HG02840 (cell line): Measurements from ENCODE around the gene TNS1.

Experiments
- ATAC-seq: cut with Tn5 transposase; IDR thresholded peaks from one replicate; pipeline ENCODE4 v1.9.1; 2021; ENCODE audit warnings: mild to moderate bottlenecking, moderate library complexity, moderate number of reproducible peaks; ENCODE audit not compliant: unreplicated experiment, low FRiP score

TNS1 gene

GRCh38 chr2:217858519-217859491 is 144.0 kb downstream of the TNS1 start:
- no peak for ATAC-seq

- no peak for ATAC-seq
These were observed 144.9 kb downstream of the TNS1 start for GRCh38 chr2:217857624-217858506.

GRCh38 chr2:217856871-217857270 is 145.9 kb downstream of the TNS1 start:
- no peak for ATAC-seq

- ATAC-seq: no peak
These were observed 146.6 kb downstream of the TNS1 start for GRCh38 chr2:217856159-217856558.

GRCh38 chr2:217854684-217855420 is 147.9 kb downstream of the TNS1 start:
- ATAC-seq: no peak

GRCh38 chr2:217853961-217854360 is 148.8 kb downstream of the TNS1 start:
- no peak for ATAC-seq

- ATAC-seq: no peak
These were observed 149.4 kb downstream of the TNS1 start for GRCh38 chr2:217853301-217853881.

- no peak for ATAC-seq
These were observed 150.1 kb downstream of the TNS1 start for GRCh38 chr2:217852555-217853211.

GRCh38 chr2:217851191-217852020 is 151.4 kb downstream of the TNS1 start:
- no peak for ATAC-seq

- ATAC-seq: no peak
These were observed 153.4 kb downstream of the TNS1 start for GRCh38 chr2:217849154-217849975.

GRCh38 chr2:217848351-217848957 is 154.3 kb downstream of the TNS1 start:
- no peak for ATAC-seq

- ATAC-seq: no peak
These were observed 155.0 kb downstream of the TNS1 start for GRCh38 chr2:217847552-217848350.

GRCh38 chr2:217847115-217847514 is 155.7 kb downstream of the TNS1 start:
- ATAC-seq: no peak

- ATAC-seq: no peak
These were observed 156.5 kb downstream of the TNS1 start for GRCh38 chr2:217846321-217846743.

GRCh38 chr2:217845301-217845700 is 157.5 kb downstream of the TNS1 start:
- ATAC-seq: no peak

GRCh38 chr2:217844696-217845095 is 158.1 kb downstream of the TNS1 start:
- ATAC-seq: no peak

GRCh38 chr2:217843324-217843723 is 159.5 kb downstream of the TNS1 start:
- ATAC-seq: no peak
